ENCODE measurements around the gene ROBO4.

Gene ROBO4

DNA sequence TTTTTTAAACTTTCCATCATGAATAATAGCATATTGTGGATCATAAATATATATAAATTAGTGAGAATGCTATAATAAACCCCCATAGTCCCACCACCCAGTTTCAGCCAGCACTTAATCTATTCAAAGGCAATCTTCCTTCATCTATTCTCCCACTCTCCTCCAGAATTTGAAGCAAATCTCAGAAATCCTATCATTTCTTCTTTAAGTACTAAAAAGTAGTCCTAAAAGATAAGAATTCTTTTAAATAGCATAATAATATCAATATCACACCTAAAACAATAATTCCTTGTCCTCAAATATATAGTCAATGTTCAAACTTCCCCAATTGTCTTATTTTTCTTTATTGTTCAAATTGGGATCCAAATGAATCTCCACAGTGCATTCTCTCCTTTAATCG is 57.0 kb downstream of the ROBO4 start:
- no peak for DNase-seq (ENCODE audit: low read depth)

DNA sequence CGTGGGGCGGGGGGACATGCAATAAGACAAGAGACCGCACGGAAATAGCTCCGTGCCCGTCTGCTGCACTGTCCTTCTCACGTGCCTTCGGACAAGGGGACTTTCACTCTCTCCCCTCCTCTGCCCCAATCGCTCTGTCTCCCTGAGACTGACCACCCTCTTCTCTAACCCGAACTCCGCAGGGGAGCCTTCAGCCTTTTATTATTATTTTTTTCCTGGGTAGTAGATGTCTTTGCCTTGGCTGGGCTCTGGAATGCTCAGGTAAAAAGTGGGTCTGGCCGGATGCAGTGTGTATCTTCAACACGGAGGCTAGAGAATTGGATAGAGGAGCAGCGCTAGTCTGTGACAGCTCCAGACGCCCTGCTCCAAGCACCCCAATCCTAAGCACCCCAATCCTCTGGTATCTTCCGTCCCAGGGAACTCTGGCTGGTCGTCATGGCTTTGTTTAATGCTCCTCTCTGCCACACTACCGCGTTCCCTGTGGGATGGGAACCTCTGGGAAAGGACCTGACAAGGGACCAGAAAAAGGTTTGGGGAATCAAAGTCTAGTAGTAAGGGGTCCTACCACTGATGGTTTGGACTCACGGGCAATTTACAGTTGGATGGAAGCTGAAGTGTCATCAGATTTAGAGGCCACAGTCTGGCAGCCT is 57.6 kb downstream of the ROBO4 start:
- no peak for DNase-seq (ENCODE audit: low read depth)

DNA sequence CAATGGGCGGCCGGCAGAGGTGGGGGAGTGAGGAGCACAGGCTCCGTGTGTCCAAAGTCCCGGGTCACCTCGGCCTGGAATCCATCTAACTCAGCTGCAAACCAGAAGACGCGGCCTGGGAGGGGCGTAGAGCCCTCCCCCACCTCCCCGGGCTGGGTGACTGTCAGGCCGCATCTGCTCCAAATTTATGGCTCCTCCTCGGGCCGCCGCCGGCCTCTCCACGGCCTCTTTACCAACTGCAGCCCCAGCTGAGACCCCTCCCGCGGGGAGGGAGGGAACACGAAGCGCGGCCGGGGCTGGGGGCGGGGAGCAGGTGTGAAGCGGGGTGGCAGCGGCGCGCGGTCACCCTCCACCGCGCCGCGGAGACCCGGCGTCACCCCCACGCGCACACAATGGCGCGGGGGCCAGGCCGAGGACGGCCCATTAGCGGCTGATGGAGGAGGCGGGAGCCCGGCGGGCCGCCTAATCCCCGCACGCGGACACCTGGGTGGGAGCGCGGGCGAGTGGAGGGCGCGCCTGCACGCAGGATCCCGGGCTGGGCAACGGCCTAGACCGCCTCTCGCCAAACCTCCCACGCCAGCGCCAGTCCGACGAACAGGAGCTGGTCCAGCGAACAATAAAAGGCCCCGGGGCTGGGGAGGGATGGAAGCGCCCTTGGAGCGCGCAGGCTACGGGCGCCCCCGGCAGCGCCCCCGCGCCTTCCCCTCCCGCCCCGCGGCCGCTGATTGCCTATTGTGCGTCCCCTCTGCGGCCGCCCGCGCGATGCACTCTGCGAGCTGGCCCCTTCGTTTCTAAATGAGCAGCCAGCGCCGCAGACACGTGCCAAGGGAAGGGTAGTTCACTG is 58.3 kb downstream of the ROBO4 start:
- no peak for DNase-seq (ENCODE audit: low read depth)

DNA sequence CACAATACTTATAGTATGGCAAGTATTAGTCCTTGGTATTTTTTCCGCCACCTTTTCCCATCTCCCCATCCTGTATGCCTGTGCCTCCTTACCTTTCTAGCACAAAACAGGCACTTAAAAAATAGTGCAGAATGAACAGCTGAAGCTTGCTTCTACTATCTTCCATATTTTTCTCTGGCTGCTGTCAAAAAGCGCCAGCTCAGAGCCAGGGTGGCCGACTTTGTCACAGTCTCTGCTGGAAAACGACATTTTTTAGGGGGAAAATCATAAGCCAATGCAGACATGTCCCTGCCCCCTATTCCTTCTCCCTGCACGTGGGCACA is 58.9 kb downstream of the ROBO4 start:
- no peak for DNase-seq (ENCODE audit: low read depth)

GRCh38 chr11:124837491-124837856 is 60.2 kb downstream of the ROBO4 start:
- no peak for DNase-seq (ENCODE audit: low read depth)

DNA sequence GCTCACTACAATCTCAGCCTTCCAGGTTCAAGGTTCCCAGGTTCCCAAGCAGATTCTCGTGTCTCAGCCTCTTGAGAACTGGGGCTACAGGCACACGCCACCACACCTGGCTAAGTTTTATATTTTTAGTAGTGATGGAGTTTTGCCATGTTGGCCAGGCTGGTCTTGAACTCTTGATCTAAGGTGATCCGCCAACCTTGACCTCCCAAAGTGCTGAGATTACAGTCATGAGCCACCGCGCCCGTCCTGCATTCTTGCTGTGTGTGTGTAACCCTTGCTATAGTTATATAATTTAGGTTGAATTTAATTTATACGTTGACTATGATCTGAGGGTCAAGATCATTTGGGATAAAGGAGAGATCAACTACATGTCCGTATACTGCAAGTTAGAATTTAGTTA is 61.7 kb downstream of the ROBO4 start:
- DNase-seq (ENCODE audit: low read depth), result no peak

DNA sequence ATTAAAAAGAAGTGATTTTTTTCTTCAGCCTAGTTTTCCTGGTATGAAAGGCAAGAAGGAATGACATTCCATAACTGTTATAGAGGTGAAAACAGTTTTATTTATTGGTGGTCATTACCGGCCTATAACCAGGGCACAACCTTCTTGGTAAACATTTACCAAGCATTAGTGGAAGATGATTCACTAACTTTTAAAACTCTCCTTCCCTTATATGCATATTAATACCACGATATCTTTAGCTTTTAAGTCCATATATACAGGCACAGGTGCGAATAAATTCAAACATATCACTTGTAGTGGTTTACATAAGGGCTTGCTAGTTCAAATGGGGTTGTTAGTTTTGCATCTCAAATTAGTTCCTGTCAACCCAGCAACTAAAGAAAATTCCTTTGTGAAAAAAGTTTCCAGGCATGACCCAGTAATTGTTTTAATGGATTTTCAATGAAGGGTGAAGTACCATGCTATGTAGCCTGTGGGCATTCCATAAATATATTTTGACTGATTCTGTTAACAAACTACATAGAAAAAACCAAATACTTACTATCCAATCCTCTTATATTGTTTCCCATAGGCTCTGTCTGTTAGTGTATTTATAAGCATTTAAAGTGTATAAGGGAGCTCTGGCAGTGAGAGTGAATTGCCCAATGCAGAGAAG is 63.0 kb downstream of the ROBO4 start:
- no peak for DNase-seq (ENCODE audit: low read depth)

Measured in T-helper 22 cell (primary cell).